Vagina (tissue), 2 donors: ENCODE results near the gene CARD11. TPM values are rescaled to one million over a fixed set of nuclear protein-coding genes. Genes with fewer than 3 reads are reported as not detected.
"Not testable (repeated sequence)": the region's sequence is repeated elsewhere in the genome, so short reads cannot be mapped to it uniquely, and the experiment has no call there.

Experiments used
- DNase-seq, 2 donors: peaks; one replicate each; pipeline ENCODE4 v3.0.0-alpha.2; 2017; ENCODE audit errors: extremely low spot score in 2 of 2
- H3K27ac ChIP-seq: fragments of 200-600 bp; sonication (generic); one replicate; pipeline ENCODE4 v1.5.1; 2019
- H3K27me3 ChIP-seq: fragments of 200-600 bp; sonication (generic); one replicate; pipeline ENCODE4 v1.5.1; 2019
- H3K36me3 ChIP-seq, 2 donors: fragments of 200-600 bp; sonication (generic); one replicate each; pipeline ENCODE4 v1.5.1; 2017 to 2019
- H3K4me1 ChIP-seq: fragments of 200-600 bp; sonication (generic); one replicate; pipeline ENCODE4 v1.5.1; 2019
- H3K4me3 ChIP-seq, 2 donors: fragments of 200-600 bp; sonication (generic); 1 replicate in 1 of 2; 2 replicates in 1 of 2; pipeline ENCODE4 v1.5.1; 2016 to 2019
- H3K9me3 ChIP-seq: fragments of 200-600 bp; sonication (generic); one replicate; pipeline ENCODE4 v1.5.1; 2019
- CTCF ChIP-seq, 3 experiments: fragments of 450-650 bp in 2 of 3; fragments of 200-600 bp in 1 of 3; sonication (generic) in 1 of 3; IDR thresholded peaks; one replicate each; pipeline ENCODE4 v1.5.1; 2017 to 2019; ENCODE audit warnings: antibody characterized with exemption in 3 of 3, mild to moderate bottlenecking in 2 of 3, moderate library complexity in 2 of 3
- POLR2A ChIP-seq, 2 donors: fragments of 450-650 bp; IDR thresholded peaks; one replicate each; pipeline ENCODE4 v1.6.1; 2017; ENCODE audit warnings: antibody characterized with exemption in 2 of 2, mild to moderate bottlenecking in 2 of 2, moderate library complexity in 2 of 2
- POLR2AphosphoS5 ChIP-seq, 2 donors: sonication (generic); formaldehyde crosslinking; IDR thresholded peaks; one replicate each; pipeline ENCODE4 v1.9.0; 2017; ENCODE audit warnings: antibody characterized with exemption in 2 of 2, mild to moderate bottlenecking in 2 of 2, low read depth in 1 of 2; ENCODE audit not compliant: insufficient read depth in 1 of 2
- intact Hi-C: fragments of 100-400 bp; cut with DNase I; formaldehyde crosslinking; loops from one replicate; pipeline ENCODE4 v1.15.1; 2023
- total RNA-seq: library from RNA; depleted of rRNA; stranded (reverse); fragments of >200 nt; gene quantifications from one replicate; pipeline ENCODE4 v1.2.3, GENCODE V29; 2016

CARD11 gene
- total RNA-seq, 1 donor from 2014 or later: 2.9 TPM

DNA sequence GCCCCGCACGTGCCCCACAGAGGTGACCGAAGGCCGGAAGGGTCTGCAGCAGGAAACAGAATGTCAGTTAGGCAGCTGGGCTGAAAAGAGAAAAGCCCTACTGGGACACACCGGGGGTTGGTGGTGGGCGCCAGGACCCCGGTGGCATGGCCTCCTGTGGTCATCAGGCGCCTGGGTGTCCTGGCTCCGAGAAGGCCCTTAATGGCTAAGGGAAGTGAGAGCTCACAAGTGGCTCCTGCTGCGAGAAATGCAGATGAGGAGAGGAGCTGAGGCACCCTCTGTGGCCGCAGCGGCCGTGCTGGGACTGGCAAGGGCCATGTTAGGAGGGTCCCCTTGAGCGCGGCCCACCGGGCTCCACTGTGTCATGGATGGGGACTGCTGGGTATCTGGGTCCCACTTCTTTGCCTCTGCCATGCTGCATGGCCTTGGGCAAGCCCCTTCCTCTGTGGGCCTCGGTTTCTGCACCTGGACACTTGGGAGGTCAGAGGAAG, 120.3 kb downstream of the CARD11 start:
- Histone ChIP-seq H3K27ac (no peak overlapping the region), H3K36me3 (no peaks in the 10 kb centered on the region), H3K4me1 (no peaks in the 10 kb centered on the region), H3K4me3 (no peak overlapping the region), H3K9me3 (no peaks in the 10 kb centered on the region), H3K27me3 (no peaks in the 10 kb centered on the region)
- TF ChIP-seq POLR2AphosphoS5 (IDR thresholded peaks at IDR 0.05; ENCODE audit: insufficient read depth in 1 of 2, low read depth in 1 of 2) (no peak), POLR2A (IDR thresholded peaks at IDR 0.05) (no peak), CTCF (IDR thresholded peaks at IDR 0.05) (no peak)
- intact Hi-C loops: no loop called here
- DNase-seq: no peak

GRCh38 chr7:2922866-2923265, 120.8 kb downstream of the CARD11 start:
- Histone ChIP-seq H3K9me3 (no peaks in the 10 kb centered on the region), H3K4me1 (no peaks in the 10 kb centered on the region), H3K27me3 (no peaks in the 10 kb centered on the region), H3K36me3 (no peaks in the 10 kb centered on the region), H3K4me3 (no peak overlapping the region), H3K27ac (no peak overlapping the region)
- DNase-seq: no peak
- TF ChIP-seq POLR2AphosphoS5 (IDR thresholded peaks at IDR 0.05; ENCODE audit: insufficient read depth in 1 of 2, low read depth in 1 of 2) (no peak), CTCF (IDR thresholded peaks at IDR 0.05) (no peak), POLR2A (IDR thresholded peaks at IDR 0.05) (no peak)
- intact Hi-C loops: no loop called here

- Histone ChIP-seq H3K4me3 (no peak overlapping the region), H3K9me3 (no peaks in the 10 kb centered on the region), H3K4me1 (no peaks in the 10 kb centered on the region), H3K27ac (no peak overlapping the region), H3K36me3 (no peaks in the 10 kb centered on the region), H3K27me3 (no peaks in the 10 kb centered on the region)
- DNase-seq: no peak
- intact Hi-C loops: no loop called here
- no peak for TF ChIP-seq POLR2A (IDR thresholded peaks at IDR 0.05)
- no peak for TF ChIP-seq POLR2AphosphoS5 (IDR thresholded peaks at IDR 0.05; ENCODE audit: insufficient read depth in 1 of 2, low read depth in 1 of 2)
- TF ChIP-seq CTCF (IDR thresholded peaks at IDR 0.05): no peak
Measured at GRCh38 chr7:2922348-2922691, 121.3 kb downstream of the CARD11 start.

- TF ChIP-seq POLR2A (IDR thresholded peaks at IDR 0.05): no peak
- no peak for TF ChIP-seq CTCF (IDR thresholded peaks at IDR 0.05)
- no peak for TF ChIP-seq POLR2AphosphoS5 (IDR thresholded peaks at IDR 0.05; ENCODE audit: insufficient read depth in 1 of 2, low read depth in 1 of 2)
- Histone ChIP-seq H3K9me3 (no peaks in the 10 kb centered on the region), H3K36me3 (no peaks in the 10 kb centered on the region), H3K4me3 (no peak overlapping the region), H3K27me3 (no peaks in the 10 kb centered on the region), H3K27ac (no peak overlapping the region), H3K4me1 (no peaks in the 10 kb centered on the region)
- intact Hi-C loops: no loop called here
- DNase-seq: no peak
Measured at GRCh38 chr7:2921653-2922347, 121.9 kb downstream of the CARD11 start.

DNA sequence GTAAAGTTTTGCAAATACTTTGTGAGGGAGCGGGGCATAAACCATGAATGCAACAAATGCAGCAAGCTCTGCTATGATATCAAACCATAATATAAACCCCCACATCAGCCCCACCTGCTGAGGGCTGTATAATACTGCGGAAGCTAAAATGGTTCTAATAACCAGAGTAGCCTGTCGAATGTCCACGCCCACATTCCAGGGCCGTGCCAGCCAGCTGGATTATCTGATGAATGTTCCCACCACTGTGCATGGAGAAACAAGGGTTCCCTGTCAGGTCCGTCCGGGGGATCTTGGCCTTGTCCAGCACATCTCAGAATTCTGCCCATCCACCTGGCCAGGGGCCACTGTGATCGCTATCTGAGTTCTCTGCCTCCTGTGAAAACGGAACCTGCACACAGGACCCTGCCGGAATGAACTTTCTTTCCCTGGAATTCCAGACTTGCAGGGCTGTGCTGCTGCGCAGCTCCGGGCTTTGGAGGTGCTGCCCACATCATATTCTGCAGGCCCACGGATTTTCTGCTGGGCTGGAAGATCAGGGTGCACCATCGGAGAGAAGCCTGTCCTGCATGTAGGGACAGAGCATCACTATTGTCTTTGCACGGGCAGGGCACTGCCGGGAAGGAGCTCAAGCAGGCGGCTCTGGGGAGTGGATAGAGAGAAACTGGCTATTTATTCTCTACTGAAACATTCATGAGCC, 122.6 kb downstream of the CARD11 start:
- no peak overlapping the region for H3K4me3 ChIP-seq
- no peaks in the 10 kb centered on the region for H3K4me1 ChIP-seq
- no peaks in the 10 kb centered on the region for H3K9me3 ChIP-seq
- H3K36me3 ChIP-seq: no peaks in the 10 kb centered on the region
- intact Hi-C loops: no loop called here
- H3K27me3 ChIP-seq: no peaks in the 10 kb centered on the region
- TF ChIP-seq POLR2AphosphoS5 (IDR thresholded peaks at IDR 0.05; ENCODE audit: insufficient read depth in 1 of 2, low read depth in 1 of 2) (no peak), POLR2A (IDR thresholded peaks at IDR 0.05) (no peak), CTCF (IDR thresholded peaks at IDR 0.05) (no peak)
- H3K27ac ChIP-seq: no peak overlapping the region
- DNase-seq: no peak

- H3K4me3 ChIP-seq, H3K36me3 ChIP-seq, H3K9me3 ChIP-seq, H3K4me1 ChIP-seq, H3K27me3 ChIP-seq, H3K27ac ChIP-seq, DNase-seq, intact Hi-C loops: not testable (repeated sequence)
Measured at GRCh38 chr7:2920480-2920879, 123.2 kb downstream of the CARD11 start.
